UCSD-AML1 (cell line): ENCODE results near the gene ZDHHC9.

Experiments used
- DNase-seq: peaks from one replicate; lab custom pipeline; 2025; ENCODE audit not compliant: unreplicated experiment; lab: John Stamatoyannopoulos, UW

ZDHHC9 gene

GRCh38 chrX:129823522-129823921 lies 20.2 kb downstream of the ZDHHC9 start:
- no peak for DNase-seq

- DNase-seq = no peak
Measured at GRCh38 chrX:129823115-129823514, 20.6 kb downstream of the ZDHHC9 start.

- DNase-seq = no peak
Measured at GRCh38 chrX:129818123-129818522, 25.6 kb downstream of the ZDHHC9 start.

GRCh38 chrX:129813662-129814368 lies 29.9 kb downstream of the ZDHHC9 start:
- DNase-seq = no peak

GRCh38 chrX:129808829-129809796 lies 34.6 kb downstream of the ZDHHC9 start:
- DNase-seq = no peak

- no peak for DNase-seq
Measured at GRCh38 chrX:129808158-129808828, 35.4 kb downstream of the ZDHHC9 start.

- no peak for DNase-seq
Measured at GRCh38 chrX:129804806-129805205, 38.9 kb downstream of the ZDHHC9 start.

GRCh38 chrX:129802863-129803262 lies 40.8 kb downstream of the ZDHHC9 start:
- no peak for DNase-seq

GRCh38 chrX:129800186-129800585 lies 43.5 kb downstream of the ZDHHC9 start:
- no peak for DNase-seq

GRCh38 chrX:129798888-129799287 lies 44.8 kb downstream of the ZDHHC9 start:
- DNase-seq = no peak

- DNase-seq = no peak
Measured at GRCh38 chrX:129798456-129798855, 45.2 kb downstream of the ZDHHC9 start.

- no peak for DNase-seq
Measured at GRCh38 chrX:129797251-129797906, 46.3 kb downstream of the ZDHHC9 start.

GRCh38 chrX:129795584-129795983 lies 48.1 kb downstream of the ZDHHC9 start:
- no peak for DNase-seq

GRCh38 chrX:129793604-129794191 lies 50.0 kb downstream of the ZDHHC9 start:
- no peak for DNase-seq

GRCh38 chrX:129792586-129793291 lies 50.9 kb downstream of the ZDHHC9 start:
- no peak for DNase-seq

GRCh38 chrX:129791961-129792570 lies 51.6 kb downstream of the ZDHHC9 start:
- no peak for DNase-seq

- no peak for DNase-seq
Measured at GRCh38 chrX:129791336-129791735, 52.4 kb downstream of the ZDHHC9 start.

- DNase-seq = no peak
Measured at GRCh38 chrX:129790808-129791207, 52.9 kb downstream of the ZDHHC9 start.

- no peak for DNase-seq
Measured at GRCh38 chrX:129790146-129790545, 53.5 kb downstream of the ZDHHC9 start.

GRCh38 chrX:129788527-129788926 lies 55.2 kb downstream of the ZDHHC9 start:
- no peak for DNase-seq
